Hematopoietic multipotent progenitor cell treated with erythropoietin and hydrocortisone succinate and interleukin-3 and kit ligand, for 17 days (in vitro differentiated cells): Measurements from ENCODE around the gene ANKS1A.

Source experiments
- DNase-seq: peaks from one replicate; pipeline ENCODE4 v3.0.0-alpha.2; 2015; ENCODE audit warnings: low spot score

Gene ANKS1A

DNA sequence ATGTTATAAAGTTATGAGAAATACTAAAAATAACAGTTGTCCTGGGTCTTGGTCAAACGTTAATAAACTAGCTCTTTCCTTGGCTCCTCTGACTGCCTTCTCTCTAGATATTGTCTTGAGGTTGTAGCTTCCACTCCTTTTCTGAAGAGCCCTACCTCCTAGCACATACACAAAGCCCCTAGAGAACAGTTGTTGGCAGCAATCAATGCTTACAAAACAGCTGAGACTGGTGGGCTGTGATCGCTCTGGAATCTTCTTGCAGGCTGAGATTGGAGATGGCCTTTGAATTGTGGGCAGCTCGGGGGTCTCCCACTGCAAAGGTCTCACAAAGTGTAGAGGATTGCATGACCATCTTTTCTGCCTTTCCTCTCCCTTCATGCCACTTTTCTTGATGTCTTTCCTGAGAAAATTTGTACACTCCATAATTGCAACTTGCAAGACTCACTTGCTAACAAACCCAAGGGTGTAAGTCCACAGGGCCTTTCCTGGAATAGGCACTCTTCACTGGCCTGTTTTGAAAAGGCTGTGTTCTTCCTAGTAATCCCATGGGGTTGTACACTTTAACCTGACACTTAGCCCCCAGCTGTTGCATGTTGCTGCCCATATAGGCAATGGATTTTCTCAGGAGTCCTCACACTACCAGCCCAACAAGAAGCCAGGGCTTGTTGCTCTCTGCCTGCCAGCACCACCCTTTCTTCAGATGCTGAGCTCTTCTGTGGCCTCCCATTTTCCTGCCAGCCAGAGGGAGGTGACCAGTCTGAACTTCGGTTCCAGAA is 152.2 kb downstream of the ANKS1A start:
- no peak for DNase-seq

DNA sequence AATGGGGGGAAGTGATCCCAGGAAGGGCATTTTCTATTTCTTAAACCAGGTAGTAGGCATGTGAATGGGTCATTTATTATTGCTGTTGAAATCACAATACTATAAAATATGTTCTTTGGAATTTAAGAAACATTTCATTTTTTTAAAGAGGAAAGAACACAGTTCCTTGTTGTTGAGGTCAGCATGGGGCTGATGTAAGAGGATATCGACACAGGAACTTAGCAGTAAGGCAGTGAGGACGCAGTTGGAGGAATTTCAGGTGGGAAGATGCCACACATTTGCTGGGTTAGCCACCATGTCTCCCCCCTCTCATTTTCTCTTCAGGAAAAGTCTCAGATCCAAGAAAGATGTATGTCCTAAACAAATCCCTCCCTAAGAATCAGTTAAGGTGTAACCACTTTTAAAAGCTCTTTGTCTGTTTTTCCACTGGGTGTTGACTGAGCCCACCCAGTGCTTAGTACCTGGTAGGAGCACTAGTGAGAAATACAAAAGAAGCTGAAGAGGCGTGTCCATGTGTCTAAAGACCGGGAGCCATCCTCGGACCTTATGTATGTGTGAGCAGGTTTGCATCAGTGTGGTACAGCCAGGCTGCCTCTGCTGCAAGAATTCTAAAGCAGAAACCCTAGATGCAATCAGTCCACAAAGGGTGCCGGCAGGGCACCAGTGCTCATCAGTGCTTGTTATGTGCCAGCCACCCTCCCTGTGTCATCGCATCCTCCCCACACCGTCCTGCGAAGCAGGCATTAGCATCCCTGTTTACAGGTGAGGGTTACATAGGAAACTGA is 153.2 kb downstream of the ANKS1A start:
- no peak for DNase-seq

DNA sequence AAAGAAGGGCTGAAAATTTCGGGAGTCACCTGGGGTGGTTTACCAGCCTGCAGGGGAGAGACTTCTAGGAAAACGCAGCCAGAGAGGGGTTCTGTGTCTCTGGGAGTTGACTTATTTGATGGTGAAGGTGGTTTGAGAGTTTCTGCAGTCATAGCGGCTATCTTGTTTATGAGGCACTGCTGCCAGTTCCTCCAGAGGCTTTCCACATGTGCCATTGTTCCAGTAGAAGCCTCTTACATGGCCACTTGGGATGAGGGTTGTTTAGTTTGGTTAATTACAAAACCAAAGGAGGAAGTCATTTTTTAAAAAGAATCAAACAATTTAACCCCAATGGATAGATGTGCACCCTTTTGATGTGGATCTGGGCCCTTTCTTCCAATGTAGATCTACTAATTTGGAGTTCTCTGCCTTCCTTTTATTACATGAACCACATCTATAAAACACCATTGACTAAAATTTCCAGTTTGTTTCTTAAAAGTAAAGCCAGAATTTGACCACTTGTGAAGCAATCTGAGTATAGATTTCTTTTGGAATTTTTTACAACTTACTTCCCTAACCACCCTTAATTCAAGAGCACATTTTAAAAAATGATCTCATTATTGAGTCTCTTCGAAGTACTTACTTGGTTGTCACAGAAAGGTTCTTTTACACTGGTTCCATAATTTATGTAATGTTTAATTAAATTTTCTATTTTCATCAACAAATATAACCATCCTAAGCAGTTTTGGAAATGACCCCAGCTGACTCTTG is 154.5 kb downstream of the ANKS1A start:
- DNase-seq, result no peak

DNA sequence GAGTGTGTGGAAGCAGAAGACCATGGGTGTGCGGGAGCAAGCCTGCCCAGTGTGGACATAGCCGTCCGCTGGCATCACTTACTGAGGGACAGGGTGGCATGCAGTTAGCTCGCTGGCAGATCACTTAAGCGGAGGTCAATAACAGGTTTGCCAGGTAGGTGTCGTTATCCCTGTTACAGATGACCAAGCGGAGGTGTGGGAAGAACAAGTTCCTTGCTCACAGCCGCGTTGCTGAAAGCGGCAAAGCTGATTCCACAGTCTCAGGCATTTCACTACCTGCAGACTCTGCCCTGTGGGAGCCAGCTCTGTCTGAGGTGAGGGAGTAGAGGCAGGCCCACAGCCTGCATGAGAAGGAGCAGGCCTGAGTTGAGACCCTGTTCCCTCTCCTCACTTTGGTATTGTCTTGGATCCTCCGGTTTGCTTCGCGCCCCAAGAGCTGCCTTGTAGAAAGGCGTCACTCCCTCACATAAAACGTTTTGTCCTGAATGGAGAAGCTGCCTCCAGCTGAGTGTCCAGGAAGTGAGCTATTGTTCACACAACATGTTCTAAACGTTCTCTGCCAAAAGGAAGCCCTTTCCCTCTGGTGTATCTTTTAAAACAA is 155.2 kb downstream of the ANKS1A start:
- DNase-seq, result no peak

DNA sequence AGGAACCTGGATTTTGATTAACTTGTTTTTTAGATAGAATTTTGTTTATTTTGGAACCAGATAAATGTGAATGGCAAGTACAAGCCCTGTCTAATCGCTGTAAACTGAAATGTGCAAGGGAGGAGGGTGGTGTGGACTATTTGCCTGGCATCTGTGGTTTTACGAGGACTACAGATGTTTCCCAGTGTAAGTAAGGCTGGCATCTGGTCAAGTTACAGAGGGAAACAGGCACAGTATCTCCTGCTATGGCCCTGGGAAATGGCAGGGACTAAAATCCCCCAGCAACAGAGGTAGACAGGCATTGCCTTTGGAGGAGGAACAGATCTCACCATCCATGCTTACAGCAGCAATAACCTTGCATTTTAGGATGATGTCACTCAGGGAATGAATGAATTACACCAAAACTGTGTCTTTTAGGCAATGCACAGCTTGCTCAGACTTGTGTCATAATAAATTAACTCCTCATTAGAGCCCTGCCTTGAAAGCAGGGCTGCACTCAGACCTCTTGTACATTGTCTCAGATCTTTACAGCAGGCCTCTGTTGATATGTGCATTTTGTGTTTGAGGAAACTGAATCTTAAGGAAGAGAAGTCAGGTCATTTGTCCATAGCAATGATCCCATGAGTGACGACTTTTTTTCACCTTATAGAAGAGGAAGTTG is 155.8 kb downstream of the ANKS1A start:
- no peak for DNase-seq

DNA sequence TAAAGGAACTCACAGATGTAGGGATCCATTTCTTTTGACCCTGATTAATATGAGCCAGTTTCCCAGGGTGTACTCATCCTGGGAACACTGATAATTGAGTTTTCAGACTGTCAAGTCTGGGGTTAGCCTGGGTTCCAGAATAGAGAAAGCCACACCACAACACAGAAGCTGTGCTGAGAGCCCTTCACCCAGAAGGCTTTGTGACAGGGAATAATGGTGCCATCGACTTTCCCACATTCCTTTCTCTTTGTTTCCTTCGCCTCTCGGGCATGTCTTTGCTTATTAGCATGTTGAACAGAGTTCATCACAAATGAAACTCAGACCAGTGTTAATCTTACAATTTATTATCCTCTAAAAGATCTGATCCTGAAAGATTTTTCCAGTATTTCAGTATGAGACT is 157.0 kb downstream of the ANKS1A start:
- no peak for DNase-seq

DNA sequence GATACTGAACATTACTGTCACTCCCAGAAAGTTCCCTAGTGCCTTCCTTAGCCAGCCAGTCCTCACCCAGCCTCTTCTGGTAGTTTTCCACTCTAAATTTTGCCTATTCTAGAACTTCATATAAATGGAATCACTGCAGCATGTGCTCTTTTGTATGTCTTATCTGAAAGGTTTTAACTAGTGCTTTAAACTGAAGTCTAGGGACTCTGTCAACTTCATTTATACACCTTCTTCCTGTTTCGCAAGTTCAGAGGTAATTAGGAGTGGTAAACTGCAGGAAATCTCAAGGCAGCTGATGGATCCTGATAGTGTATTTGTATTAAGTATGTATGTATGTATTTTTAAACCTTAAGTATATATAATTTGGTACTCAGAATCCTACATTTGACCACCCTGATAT is 157.8 kb downstream of the ANKS1A start:
- DNase-seq, result no peak

DNA sequence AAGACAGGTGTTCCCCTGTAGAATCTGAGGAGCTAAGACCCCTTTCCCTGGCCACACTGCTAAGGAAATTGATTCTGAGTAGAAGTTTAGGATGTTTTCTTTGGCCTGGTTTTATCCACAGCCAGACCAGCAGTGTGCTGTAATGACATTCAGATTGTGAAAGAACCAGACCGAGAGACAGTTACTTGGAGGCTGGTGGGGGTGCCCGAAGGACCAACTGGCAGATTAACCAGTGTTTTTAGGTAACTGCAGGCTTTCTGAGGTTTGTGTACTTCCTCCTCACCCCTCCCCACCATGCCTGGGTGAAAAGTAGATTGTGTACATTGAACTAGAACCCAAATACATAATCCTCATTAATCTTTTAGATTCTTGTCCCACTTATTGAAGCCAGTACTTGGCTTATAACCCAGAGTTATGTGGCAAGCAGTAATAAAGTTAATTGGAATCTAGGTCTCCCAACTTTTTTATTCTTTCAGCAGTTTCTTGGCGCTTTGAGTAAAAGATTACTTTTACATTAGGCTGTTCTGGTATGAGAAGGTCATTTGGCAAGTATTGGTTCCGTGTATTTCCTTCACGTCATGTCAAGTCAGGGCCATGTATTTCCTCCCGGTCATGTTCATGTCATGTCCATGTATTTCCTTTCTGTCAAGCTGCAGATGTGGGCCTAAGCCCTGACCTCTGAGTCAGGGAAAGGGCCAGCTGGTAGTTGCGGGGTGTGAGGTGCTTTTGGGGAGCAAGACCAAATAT is 158.4 kb downstream of the ANKS1A start:
- no peak for DNase-seq

DNA sequence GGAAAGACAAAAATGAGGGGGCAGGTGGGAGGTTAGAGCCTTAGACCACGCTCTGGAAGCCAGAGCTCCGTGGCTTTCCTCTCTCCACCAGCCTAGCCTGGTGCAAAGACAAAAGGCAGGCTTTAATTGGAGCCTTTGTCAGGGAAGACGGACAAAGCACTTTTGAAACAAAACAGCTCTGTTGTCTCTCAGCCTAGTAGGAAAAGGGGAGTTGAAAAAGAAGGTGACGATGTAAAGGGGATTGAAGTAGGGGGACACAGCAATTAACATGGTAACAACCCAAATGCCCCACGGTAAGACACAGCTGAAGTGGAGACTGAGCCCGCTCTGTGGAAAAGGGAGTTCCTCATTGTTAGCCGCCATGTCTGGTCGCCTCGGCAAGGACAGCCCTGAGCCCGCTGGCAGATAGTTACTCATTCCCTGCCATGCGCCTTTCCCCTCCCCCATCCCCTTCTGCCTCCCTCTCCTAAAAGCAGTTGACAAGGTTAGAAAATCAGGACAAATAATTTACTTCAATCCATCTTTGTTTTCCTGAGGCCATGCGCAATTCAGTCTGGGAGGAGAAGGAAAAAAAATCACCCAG is 159.1 kb downstream of the ANKS1A start:
- no peak for DNase-seq

DNA sequence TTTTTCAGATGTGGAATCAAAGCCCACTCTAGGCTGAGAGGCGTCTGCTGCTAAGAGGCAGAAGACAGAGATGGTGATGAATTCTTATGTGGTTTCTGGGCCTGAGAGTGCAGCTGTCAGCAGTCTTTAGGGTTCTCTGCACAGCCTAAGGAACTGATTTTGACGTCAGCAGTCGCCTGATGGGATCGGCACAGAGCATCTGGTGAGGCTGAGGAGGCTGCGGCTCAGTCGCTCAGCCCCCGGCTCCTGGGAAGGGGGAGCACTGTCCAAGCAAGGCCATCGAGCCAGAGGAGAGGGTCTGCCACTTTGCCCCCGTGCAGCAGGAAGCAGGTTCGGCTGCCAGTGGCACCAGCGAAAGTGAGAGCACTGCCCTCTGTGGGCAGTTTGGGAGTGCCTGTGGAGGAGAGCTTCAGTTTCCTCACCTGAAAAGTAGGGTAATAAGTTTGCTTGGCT is 159.6 kb downstream of the ANKS1A start:
- no peak for DNase-seq

DNA sequence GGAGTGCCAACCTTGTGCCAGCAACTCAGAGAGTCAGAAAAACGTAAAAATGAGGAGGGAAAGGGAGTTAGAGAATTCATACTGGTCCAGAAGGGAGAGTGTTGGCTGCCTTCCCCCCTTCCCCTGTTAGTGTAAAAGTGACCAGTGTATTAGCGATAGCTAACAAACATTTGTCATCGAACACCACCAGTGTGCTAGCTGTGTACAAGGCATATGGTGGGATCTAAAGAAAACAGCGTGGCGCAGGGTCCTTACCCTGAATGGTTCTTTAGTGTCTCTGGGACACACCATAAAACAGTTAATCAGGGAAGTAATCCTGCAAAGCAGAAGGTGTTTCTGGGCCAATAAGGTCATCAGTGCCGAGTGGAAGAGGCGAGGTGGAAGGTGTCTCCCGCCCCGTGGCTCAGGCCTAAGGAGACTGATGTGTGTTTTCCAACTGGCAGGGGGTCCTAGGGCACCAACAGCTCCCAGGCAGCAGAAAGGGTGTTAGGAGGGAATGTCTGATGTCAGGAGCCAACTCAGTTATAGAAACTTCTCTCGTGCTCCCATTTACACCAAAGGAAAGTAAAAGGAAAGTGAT is 160.2 kb downstream of the ANKS1A start:
- no peak for DNase-seq

DNA sequence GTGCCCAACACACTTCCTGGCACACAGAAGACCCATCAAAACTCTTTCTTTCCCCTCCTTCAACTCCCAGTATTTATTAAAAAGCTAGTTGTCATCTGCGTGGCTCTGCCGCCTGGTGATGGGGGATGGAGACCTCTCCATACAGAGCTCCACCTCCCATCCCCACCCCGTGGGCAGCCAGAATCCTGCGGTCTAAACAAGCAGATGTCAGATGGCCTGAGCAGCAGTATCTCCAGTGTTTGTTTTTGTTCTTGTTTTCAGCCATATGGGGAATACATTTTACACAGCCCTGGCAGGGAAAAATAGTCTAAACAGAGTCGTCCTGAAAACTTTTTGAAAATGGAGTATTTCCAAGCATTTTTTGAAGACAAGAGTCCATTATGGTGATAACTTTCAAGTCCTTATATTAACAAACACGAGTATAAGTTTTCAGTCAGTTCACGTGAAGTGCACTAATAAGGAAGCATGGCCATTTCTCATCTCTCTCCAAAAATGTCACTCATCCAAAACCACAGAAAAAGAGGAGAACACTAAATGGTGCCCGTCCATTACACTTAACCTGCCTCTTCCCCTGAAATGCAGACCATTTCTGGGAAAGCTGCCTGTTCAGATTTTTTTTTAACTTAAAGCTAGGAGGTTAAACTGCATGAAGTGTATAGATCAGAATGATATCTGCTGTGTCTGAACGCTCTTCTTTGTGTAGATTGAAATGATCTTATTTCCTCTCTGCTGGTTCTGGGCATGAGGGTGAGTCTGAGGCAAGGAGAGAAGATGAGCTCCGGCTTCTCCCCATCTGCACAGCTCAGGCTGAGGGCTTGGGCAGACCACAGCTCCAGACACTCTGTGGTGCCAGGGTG is 161.1 kb downstream of the ANKS1A start:
- DNase-seq, result no peak

DNA sequence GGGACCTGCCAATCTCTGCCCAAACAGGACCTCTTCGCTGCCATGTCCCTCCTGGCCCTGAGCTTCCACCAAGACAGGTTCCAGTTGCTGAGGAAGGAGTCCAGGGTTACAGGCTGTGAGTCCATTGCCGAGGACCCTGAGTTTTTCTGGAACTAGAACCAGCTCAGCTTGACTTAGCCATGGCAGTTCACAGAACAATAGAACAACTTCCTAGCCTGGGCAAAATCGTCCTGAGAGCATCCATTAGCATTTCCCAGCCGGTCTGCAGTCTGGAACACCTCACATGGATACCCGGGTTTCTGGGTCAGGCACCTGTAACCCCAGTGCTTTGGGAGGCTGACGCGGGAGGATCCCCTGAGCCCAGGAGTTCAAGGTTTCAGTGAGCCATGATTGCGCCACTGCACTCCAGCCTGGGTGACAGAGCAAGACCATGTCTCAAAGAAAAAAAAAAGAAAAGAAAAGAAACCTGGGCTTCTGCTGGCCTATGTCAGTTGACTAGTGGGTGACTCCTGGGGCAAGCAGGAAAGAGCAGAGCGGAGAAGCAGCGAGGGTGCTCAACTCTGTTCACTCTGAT is 161.8 kb downstream of the ANKS1A start:
- DNase-seq, result no peak

DNA sequence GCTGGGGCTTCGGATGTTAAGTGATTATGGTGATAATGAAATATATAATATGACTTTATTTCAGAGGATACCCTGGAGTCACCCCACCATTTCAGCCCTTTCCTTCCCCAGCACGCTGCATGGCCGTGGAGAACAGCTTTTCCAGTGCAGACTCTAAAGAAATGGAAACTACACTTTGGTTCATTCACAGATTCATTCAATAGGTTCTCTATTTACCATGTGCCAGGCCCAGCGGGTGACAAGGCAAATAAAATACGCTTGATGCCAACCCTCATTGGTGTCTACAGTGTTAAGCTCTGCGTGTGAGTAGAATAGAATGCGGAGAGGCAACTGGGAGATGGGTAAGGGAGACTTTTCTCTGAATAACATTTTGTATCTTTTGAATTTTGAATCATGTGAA is 162.3 kb downstream of the ANKS1A start:
- DNase-seq, result no peak

DNA sequence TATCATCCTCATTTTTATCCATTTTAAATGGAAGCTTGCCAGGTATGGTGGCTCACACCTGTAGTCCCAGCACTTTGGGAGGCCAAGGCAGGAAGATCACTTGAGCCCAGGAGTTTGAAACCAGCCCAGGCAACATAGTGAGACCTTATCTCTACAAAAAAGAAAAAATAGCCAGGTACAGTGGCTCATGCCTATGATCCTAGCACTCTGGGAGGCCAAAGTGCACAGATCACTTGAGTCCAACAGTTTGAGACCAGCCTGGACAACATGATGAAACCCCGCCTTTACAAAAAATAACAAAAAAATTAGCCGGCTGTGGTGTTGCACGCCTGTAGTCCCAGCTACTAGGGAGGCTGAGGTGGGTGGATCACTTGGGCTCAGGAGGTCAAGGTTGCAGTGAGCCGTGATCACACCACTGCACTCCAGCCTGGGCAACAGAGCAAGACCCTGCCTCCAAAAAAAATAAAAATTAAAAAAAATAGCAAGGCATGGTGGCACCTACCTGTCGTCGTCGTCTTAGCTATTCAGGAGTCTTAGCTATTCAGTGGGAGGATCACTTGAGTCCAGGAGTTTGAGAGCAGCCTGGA is 163.0 kb downstream of the ANKS1A start:
- no peak for DNase-seq

DNA sequence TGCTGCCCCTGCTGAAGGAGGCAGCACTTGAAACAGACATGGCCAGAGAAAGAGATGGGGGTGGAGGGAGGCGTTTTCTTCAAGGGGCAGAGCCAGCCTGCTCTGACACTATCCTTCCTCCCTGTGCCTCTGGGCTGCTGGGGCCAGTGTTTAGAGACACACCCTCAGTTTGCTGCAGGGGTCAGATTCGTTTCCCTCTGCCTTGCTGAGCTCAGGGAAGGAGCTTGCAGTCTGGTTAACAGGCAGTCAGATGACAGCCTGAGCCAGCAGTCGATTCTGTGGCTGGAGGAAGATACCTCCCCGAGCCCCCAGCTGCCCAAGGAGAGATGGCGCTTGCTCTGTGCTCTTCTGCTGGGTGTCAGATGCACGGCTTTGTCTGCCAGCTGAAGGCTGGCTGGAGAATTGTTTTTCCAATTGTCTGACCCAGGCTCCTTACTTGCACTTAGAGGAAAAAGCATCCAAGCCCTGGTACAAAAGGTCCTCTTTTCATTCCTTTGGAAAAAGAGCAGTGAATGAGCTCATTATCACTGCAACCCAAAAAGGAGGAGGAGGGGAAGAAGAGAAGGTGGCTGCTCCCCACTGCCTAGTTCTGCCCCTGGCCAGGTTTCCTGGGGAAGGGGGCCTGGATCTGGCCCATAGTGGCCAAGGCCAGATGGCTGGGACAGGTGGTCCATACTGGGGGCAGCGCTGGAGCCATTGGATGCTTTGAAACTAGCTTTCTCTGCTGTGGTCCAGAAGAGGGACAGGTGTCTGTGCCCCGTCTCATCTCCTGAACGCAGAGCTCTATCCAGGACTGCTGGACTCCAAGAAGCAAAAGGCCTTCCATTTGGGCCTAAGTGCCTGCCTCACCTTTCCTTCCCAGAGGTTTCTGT is 163.9 kb downstream of the ANKS1A start:
- no peak for DNase-seq

DNA sequence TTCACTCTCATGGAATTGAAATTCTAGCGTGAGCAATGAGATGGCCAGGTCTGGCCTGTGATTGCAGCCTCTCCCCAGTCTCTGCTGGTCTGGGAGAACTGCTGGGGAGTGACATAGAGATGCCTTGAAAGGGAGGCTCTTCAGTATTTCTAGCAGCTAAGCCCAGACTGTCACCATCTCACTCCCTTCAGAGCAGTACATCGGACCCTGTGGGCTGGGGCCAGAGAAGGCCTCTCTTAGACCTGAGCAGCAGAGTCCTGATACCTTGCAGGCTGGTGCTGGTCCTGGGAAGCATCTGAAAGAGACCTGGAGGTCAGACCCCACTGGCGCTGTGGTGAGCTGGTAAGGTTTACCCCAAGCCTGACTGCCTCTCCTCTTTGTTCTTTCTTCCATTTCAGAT is 164.6 kb downstream of the ANKS1A start:
- DNase-seq, result no peak
